Mucosa of descending colon (tissue), 3 donors: ENCODE data around the gene SIVA1. TPM values are rescaled to one million over a fixed set of nuclear protein-coding genes. Genes with fewer than 3 reads are reported as not detected.

Source experiments
- ATAC-seq: fragments of 200-7000 bp; cut with Tn5 transposase; one replicate; pipeline ENCODE4 v1.9.1; 2020; ENCODE audit warnings: mild to moderate bottlenecking, moderate library complexity
- DNase-seq, 3 donors: peaks; one replicate each; pipeline ENCODE4 v3.0.0-alpha.2; 2020
- H3K36me3 ChIP-seq: fragments of 200-600 bp; one replicate; pipeline ENCODE4 v1.8.0; 2021; ENCODE audit warnings: low read depth, mild to moderate bottlenecking
- H3K4me1 ChIP-seq: fragments of 200-600 bp; one replicate; pipeline ENCODE4 v1.8.0; 2021; ENCODE audit warnings: low read depth, mild to moderate bottlenecking
- H3K4me3 ChIP-seq: fragments of 200-600 bp; one replicate; pipeline ENCODE4 v1.8.0; 2021; ENCODE audit warnings: mild to moderate bottlenecking
- H3K9me3 ChIP-seq: fragments of 200-600 bp; one replicate; pipeline ENCODE4 v1.8.0; 2021; ENCODE audit warnings: mild to moderate bottlenecking
- CTCF ChIP-seq: fragments of 200-600 bp; IDR thresholded peaks from one replicate; pipeline ENCODE4 v1.8.0; 2022; ENCODE audit warnings: antibody characterized with exemption, mild to moderate bottlenecking
- intact Hi-C, 2 donors: fragments of 100-400 bp; cut with DNase I in 1 of 2; cut with micrococcal nuclease in 1 of 2; formaldehyde crosslinking; loops; one replicate each; pipeline versions ENCODE4 v1.11.0 to v1.11.1; 2022; cut with DNase I, micrococcal nuclease
- total RNA-seq, 3 donors: library from RNA; stranded (reverse); fragmentation: NEBNext Ultra II Directional in 2 of 3; extraction: Animal tissue kit (Norgen Biotek cat#: 25700) in 2 of 3; gene quantifications; one replicate each; pipeline versions ENCODE4 v1.2.1 to v1.2.4, GENCODE V29; 2021 to 2023
- donor health status: DM: no; HTN: no; CAD: no; lungs with moderate emphysema.
- donor health status: DM: no; HTN: no; CAD: no.
- donor health status: DM: no; HTN: yes; CAD: no.

Gene SIVA1
- total RNA-seq, 3 donors from 2014 or later, result 38.7 to 82.4 (median 60.4) TPM

- ATAC-seq (no peak), DNase-seq (no peak)
- Histone ChIP-seq H3K9me3 (no peaks in the 10 kb centered on the region), H3K36me3 (no peaks in the 10 kb centered on the region), H3K4me3 (no peak overlapping the region), H3K4me1 (no peaks in the 10 kb centered on the region)
- intact Hi-C loops, result no loop called here
- TF ChIP-seq CTCF, result no peak
These were observed 34.1 kb downstream of the SIVA1 start for GRCh38 chr14:104786726-104787675.

- TF ChIP-seq CTCF, result no peak
- ATAC-seq (peak; percentile 3), DNase-seq (no peak)
- Histone ChIP-seq H3K4me1 (no peaks in the 10 kb centered on the region), H3K4me3 (no peak overlapping the region), H3K9me3 (no peaks in the 10 kb centered on the region), H3K36me3 (no peaks in the 10 kb centered on the region)
- intact Hi-C loops, result no loop called here
These were observed 34.8 kb downstream of the SIVA1 start for GRCh38 chr14:104787736-104788135.

DNA sequence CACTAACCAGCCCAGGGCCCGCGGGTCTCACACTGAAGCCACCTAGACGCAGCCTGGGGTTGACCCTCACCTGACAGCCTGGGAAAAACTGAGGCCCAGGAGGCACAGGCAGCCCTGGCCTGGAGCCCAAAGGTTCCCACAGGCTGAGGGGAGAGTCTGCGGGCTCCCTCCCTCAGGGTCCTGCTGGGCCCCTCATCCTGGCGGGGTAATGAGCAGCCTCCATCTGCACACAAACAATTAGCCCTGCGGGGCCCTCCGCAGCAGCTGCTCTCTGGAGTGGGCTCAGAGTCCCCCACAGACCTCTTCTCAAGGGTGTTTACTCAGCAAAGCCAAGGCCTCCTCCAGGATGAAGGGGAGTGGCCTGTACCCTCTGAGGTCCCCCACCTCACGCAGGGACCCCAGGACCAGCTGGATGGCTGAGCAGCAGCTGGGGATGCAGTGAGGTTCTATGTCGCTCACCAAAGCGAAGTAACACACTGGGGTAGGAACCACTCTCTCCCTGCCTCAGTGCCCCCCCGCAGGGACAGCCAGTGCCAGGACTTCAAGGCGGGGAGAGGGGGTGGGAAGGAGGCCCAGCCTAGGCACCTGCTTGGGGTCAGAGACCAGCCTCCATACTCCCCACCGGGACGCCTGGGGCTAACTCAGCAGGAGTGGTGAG is 35.3 kb downstream of the SIVA1 start:
- H3K9me3 ChIP-seq, result no peaks in the 10 kb centered on the region
- no peak overlapping the region for H3K4me3 ChIP-seq
- DNase-seq, result no peak
- no peak for ATAC-seq
- intact Hi-C loops, result no loop called here
- peaks cover 5% of the 10 kb centered on the region for H3K4me1 ChIP-seq
- H3K36me3 ChIP-seq, result no peaks in the 10 kb centered on the region
- no peak for TF ChIP-seq CTCF

- intact Hi-C loops, result no loop called here
- DNase-seq, result no peak
- Histone ChIP-seq H3K9me3 (no peaks in the 10 kb centered on the region), H3K4me3 (no peak overlapping the region), H3K4me1 (peaks cover 13% of the 10 kb centered on the region), H3K36me3 (no peaks in the 10 kb centered on the region)
- ATAC-seq, result no peak
- TF ChIP-seq CTCF, result no peak
These were observed 36.1 kb downstream of the SIVA1 start for GRCh38 chr14:104788873-104789663.
